Measurements from ENCODE around the gene ARNT2. TPM values are rescaled to one million over a fixed set of nuclear protein-coding genes. Genes with fewer than 3 reads are reported as not detected.

ARNT2 gene
- total RNA-seq, 6 experiments from 2014 or later = 2.4 to 16.6 (median 15.5) TPM

DNA sequence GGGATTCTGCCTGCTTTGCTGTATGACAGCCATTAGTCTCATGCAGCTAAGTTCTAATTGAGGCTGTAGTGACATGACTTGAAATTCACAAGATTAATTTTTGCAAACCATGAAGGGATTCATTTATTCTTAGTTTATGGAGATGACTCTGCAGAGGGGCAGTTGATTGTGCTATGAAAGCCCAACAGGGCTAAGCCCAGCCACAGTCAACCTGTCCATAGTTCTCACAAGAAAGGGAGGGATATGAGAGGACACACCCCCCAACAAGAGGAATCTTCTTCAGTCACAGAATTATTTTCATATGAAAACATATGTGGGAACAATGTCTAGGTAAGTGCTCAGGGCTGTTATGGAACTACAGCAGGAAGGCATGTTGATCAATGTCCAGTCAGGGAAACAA, 229.0 kb downstream of the ARNT2 start:
- TF ChIP-seq CTCF (IDR thresholded peaks at IDR 0.05) = no peak
- DNase-seq = no peak
- Mint-ChIP-seq H3K27ac (no peak overlapping the region), H3K4me3 (no peak overlapping the region), H3K9me3 (no peaks in the 10 kb centered on the region), H3K27me3 (ENCODE audit: insufficient read depth) (peaks cover 4% of the 10 kb centered on the region; the same call in 1 of the 2 replicates), H3K4me1 (ENCODE audit: low read depth) (no peaks in the 10 kb centered on the region), H3K36me3 (ENCODE audit: low read depth) (no peaks in the 10 kb centered on the region)

- Mint-ChIP-seq H3K4me3 (no peak overlapping the region), H3K9me3 (peaks cover 9% of the 10 kb centered on the region), H3K27me3 (ENCODE audit: insufficient read depth) (peaks cover 4% of the 10 kb centered on the region), H3K36me3 (ENCODE audit: low read depth) (peaks cover 8% of the 10 kb centered on the region), H3K4me1 (ENCODE audit: low read depth) (peaks cover 6% of the 10 kb centered on the region; the same call in 1 of the 2 replicates), H3K27ac (no peak overlapping the region)
- DNase-seq = no peak
- TF ChIP-seq CTCF (IDR thresholded peaks at IDR 0.05) = no peak
Observed at GRCh38 chr15:80635953-80636352, 231.8 kb downstream of the ARNT2 start.

DNA sequence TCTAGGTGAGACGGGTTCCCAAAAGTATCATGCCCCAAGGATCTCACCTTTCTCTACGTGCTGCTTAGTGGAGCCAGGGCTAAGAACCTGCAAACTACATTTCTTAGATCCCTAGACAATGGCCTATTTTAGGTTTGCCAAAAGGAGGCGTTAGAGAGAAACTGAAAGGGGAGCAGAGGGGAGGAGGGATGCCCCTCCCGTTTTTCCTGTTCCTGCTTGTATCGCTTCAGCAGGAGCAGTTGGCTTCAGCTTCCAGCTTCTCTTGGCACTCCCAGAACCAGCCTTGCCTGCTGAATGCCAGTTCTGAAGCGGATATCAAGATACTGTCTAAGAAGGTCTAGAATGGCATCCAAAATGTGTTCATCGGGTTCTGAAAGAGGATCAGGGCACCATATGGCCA, 232.5 kb downstream of the ARNT2 start:
- peaks cover 4% of the 10 kb centered on the region for H3K27me3 Mint-ChIP-seq (ENCODE audit: insufficient read depth)
- H3K36me3 Mint-ChIP-seq (ENCODE audit: low read depth) = peaks cover 12% of the 10 kb centered on the region
- peaks cover 6% of the 10 kb centered on the region; the same call in 1 of the 2 replicates for H3K4me1 Mint-ChIP-seq (ENCODE audit: low read depth)
- no peak overlapping the region for H3K4me3 Mint-ChIP-seq
- no peak for TF ChIP-seq CTCF (IDR thresholded peaks at IDR 0.05)
- peaks cover 15% of the 10 kb centered on the region for H3K9me3 Mint-ChIP-seq
- DNase-seq = no peak
- H3K27ac Mint-ChIP-seq = no peak overlapping the region

DNA sequence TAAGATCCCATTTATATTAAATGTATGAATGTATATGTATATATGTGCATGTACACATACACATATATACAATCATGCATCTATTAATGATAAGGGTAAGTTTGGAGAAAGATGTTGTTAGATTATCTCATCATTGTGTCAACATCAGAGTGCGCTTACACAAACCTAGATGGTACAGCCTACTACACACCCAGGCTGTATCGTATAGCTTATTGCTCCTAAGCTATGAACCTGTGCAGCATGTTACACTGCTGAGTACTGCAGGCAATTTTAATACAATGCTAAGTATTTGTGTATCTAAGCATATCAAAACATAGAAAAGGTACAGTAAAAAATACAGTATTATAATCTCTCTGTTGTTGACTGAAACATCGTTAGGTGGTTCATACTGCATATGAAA, 233.6 kb downstream of the ARNT2 start:
- DNase-seq = no peak
- Mint-ChIP-seq H3K27me3 (ENCODE audit: insufficient read depth) (peaks cover 4% of the 10 kb centered on the region), H3K9me3 (peaks cover 18% of the 10 kb centered on the region), H3K4me1 (ENCODE audit: low read depth) (peaks cover 6% of the 10 kb centered on the region; the same call in 1 of the 2 replicates), H3K36me3 (ENCODE audit: low read depth) (peaks cover 12% of the 10 kb centered on the region), H3K4me3 (no peak overlapping the region), H3K27ac (no peak overlapping the region)
- no peak for TF ChIP-seq CTCF (IDR thresholded peaks at IDR 0.05)

DNA sequence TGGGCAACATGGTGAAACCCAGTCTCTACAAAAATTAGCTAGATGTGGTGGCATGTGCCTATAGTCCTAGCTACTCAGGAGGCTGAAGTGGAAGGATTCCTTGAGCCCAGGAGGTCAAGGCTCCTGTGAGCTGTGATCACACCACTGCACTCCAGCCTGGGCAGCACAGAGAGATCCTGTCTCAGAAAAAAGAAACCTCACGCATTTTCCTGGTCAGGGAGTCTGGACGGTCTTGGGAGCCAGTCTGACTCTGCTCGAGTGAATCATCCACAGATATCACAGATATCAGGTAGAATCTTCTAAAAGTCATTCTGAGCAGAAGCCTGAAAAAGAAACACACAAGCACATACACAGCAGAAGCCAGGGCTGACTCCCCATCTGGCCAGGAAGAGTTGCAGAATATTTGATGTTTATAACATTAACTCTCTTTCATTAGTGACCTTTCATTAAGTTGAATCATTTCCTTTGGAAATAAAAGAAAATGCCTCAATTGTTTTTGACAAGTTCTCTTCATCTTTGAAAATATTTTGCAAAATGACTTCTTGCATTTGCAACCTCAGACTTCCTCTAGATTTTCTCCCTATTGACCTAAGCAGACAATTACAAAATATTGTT, 234.5 kb downstream of the ARNT2 start:
- TF ChIP-seq CTCF (IDR thresholded peaks at IDR 0.05) = no peak
- Mint-ChIP-seq H3K27ac (no peak overlapping the region), H3K4me3 (no peak overlapping the region), H3K4me1 (ENCODE audit: low read depth) (peaks cover 12% of the 10 kb centered on the region), H3K36me3 (ENCODE audit: low read depth) (peaks cover 12% of the 10 kb centered on the region), H3K27me3 (ENCODE audit: insufficient read depth) (peaks cover 8% of the 10 kb centered on the region), H3K9me3 (peaks cover 18% of the 10 kb centered on the region)
- no peak for DNase-seq

Data from HFFc6 (cell line).